ENCODE measurements around the gene ATCAY. TPM values are rescaled to one million over a fixed set of nuclear protein-coding genes. Genes with fewer than 3 reads are reported as not detected.

The ATCAY gene
- total RNA-seq, 4 donors from 2014 or later = not detected

DNA sequence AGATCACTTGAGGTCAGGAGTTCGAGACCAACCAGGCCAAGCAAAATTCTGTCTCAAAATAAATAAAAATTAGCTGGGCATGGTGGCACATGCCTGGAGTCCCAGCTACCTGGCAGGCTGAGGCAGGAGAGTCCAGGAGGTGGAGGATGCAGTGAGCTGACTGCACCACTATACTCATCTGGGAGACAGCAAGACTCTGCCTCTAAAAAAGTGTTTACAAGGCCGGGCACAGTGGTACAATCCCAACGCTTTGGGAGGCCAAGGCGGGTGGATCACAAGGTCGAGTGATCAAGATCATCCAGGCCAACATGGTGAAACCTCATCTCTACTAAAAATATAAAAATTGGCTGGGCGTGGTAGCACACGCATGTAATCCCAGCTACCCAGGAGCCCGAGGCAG lies 94.7 kb downstream of the ATCAY start:
- DNase-seq (ENCODE audit: low spot score) (no peak), ATAC-seq (ENCODE audit: low FRiP score) (no peak)
- TF ChIP-seq, protein P1, sequence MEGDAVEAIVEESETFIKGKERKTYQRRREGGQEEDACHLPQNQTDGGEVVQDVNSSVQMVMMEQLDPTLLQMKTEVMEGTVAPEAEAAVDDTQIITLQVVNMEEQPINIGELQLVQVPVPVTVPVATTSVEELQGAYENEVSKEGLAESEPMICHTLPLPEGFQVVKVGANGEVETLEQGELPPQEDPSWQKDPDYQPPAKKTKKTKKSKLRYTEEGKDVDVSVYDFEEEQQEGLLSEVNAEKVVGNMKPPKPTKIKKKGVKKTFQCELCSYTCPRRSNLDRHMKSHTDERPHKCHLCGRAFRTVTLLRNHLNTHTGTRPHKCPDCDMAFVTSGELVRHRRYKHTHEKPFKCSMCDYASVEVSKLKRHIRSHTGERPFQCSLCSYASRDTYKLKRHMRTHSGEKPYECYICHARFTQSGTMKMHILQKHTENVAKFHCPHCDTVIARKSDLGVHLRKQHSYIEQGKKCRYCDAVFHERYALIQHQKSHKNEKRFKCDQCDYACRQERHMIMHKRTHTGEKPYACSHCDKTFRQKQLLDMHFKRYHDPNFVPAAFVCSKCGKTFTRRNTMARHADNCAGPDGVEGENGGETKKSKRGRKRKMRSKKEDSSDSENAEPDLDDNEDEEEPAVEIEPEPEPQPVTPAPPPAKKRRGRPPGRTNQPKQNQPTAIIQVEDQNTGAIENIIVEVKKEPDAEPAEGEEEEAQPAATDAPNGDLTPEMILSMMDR (IDR thresholded peaks at IDR 0.05) = no peak

DNA sequence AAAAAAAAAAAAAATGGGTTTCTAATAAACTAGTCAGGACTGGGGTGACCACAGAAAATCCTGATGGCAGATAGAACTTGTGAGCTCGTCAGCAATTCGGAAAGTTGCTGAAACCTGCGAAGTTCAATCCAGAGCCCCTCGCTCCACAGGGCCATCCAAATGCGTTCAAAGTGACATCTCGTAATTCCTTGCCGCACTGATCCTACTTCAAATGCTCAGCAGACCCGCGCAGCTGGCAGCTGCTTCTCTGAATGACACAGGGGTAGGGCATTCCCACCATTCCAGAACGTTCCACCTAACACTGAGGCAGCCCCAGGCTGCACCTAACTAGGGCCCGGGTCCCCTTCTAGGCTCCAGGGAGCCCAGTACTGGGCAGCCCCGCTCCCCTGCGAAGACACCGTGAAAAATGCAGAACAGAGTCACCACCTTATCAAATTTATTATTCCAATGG lies 95.2 kb downstream of the ATCAY start:
- no peak for DNase-seq (ENCODE audit: low spot score)
- TF ChIP-seq, protein P1 (IDR thresholded peaks at IDR 0.05) = no peak
- ATAC-seq (ENCODE audit: low FRiP score) = no peak

DNA sequence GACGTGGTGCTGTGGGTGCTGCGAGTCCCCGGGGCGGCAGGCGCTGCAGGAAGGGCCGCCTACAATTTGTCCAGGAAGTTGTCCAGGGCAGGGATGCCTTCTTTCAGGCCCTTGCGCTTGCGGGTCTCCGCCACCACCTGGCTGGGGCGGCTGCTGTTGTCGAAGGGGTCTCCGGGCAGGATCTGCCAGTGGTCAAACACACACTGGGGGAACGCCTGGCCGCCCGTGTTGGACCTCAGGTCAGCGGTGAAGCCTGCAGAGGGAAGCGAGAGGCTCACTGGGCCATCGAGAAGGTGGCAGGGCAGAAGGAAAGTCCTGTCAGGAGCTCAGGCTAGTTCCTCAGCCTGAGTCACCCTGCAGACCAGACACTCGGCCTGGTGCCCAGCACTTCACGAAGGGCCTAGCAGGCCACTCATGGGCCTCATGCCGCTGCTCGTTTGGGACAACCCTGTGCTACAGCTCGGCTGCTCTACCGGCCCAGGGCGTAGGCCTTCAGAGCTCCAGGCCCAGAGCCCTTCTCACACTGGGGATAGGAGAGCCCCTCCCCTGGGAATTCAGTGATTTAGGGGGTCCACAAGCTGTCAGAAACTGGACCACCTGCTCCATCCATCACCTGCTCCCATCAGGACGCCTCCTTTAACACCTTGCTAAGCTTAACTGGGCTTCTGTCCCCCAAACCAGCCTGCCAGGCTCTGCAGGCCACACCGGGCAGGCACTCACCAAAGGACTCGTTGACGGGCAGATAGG lies 96.2 kb downstream of the ATCAY start:
- ATAC-seq (ENCODE audit: low FRiP score) (no peak), DNase-seq (ENCODE audit: low spot score) (no peak)
- TF ChIP-seq, protein P1 (IDR thresholded peaks at IDR 0.05) = no peak

Small RNA genes lying within 50 kb of the gene (small RNA-seq; reads per million reads assigned to genes)
- gene RN7SL202P = not detected

Other genes starting within 250 kb of the ATCAY start
- gene PIP5K1C, start 180.2 kb upstream of the ATCAY start, total RNA-seq = 10 to 100 TPM; 16.1 to 21.1 (median 17.4) TPM
- 1 to 10 TPM in 1 of 4 donors, under 1 TPM in 2, not detected in 1; 0.60 to 1.2 (median 0.88) TPM for gene TJP3, start 172.3 kb upstream of the ATCAY start, total RNA-seq
- gene APBA3, start 119.0 kb upstream of the ATCAY start, total RNA-seq = 10 to 100 TPM; 13.5 to 24.1 (median 18.7) TPM
- 10 to 100 TPM; 52.4 to 76.3 (median 68.0) TPM for gene MRPL54, start 118.0 kb upstream of the ATCAY start, total RNA-seq
- gene RAX2, start 108.5 kb upstream of the ATCAY start, total RNA-seq = under 1 TPM in 1 of 4 donors, not detected in 3; 0.19 TPM
- 10 to 100 TPM in 1 of 4 donors, 1 to 10 TPM in 2, under 1 TPM in 1; 0.74 to 29.3 (median 3.3) TPM for gene MATK, start 94.3 kb upstream of the ATCAY start, total RNA-seq
- gene ZFR2, start 11.6 kb upstream of the ATCAY start, total RNA-seq = under 1 TPM in 1 of 4 donors, not detected in 3; 0.12 TPM
- gene NMRK2, start 52.4 kb downstream of the ATCAY start, total RNA-seq = not detected
- gene DAPK3, start 90.4 kb downstream of the ATCAY start, total RNA-seq = 10 to 100 TPM; 40.7 to 71.7 (median 56.9) TPM
- 1,000 to 10,000 TPM; 1,922 to 2,283 (median 2,030) TPM for gene EEF2, start 104.8 kb downstream of the ATCAY start, total RNA-seq
- 10 to 100 TPM; 10.6 to 21.6 (median 11.2) TPM for gene PIAS4, start 127.1 kb downstream of the ATCAY start, total RNA-seq
- 10 to 100 TPM; 33.3 to 53.3 (median 38.4) TPM for gene ZBTB7A, start 186.2 kb downstream of the ATCAY start, total RNA-seq
- 10 to 100 TPM; 47.4 to 65.2 (median 61.4) TPM for gene MAP2K2, start 243.4 kb downstream of the ATCAY start, total RNA-seq

Measured in omental fat pad (tissue), 4 donors.